DMS153 (cell line): ENCODE data around the gene TMEM207.
A peak's percentile ranks its signal among the peaks of the same experiment; 100 is the strongest.

Source experiments
- DNase-seq: peaks from one replicate; lab custom pipeline; 2025; lab: John Stamatoyannopoulos, UW

The TMEM207 gene

DNA sequence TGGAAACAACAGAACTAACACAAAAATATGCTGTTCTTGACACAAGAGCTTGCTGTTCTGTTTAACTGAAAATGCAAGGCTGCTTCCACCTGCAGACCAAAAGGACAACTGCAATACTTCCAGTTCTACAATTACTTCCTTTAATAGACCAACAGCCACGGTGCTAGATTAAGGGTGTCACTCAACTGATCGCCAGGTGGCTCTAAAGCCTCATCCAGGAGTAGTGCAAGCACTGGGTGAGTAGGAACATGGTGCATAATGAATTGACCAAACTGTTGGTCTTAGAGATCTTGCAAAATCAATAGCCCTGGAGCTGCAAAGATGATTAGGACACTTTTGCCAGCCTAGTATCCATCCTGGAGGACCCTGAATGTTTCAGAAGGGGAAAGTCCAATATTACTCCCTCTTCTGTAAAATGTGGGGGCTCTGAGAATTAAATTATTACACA lies 65.4 kb downstream of the TMEM207 start:
- DNase-seq, result peak; percentile 87

DNA sequence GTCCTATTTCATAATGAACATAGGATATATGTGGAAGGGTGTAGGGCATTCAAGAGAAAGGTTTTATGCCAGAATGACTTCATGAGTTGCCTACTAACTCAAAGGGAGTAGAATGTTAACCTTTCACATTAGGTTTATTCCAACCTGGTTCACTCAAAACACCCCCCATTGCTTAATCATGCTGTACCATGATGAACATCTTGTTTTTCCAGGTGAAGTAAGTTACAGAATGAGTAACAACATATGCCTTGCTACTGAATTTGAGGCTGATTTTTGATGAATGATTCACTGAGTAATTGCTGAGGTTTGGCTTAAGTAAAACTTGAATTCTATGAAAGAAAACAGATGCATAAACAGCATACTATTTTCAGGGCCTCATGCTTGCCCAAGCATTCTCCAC lies 67.6 kb downstream of the TMEM207 start:
- no peak for DNase-seq

DNA sequence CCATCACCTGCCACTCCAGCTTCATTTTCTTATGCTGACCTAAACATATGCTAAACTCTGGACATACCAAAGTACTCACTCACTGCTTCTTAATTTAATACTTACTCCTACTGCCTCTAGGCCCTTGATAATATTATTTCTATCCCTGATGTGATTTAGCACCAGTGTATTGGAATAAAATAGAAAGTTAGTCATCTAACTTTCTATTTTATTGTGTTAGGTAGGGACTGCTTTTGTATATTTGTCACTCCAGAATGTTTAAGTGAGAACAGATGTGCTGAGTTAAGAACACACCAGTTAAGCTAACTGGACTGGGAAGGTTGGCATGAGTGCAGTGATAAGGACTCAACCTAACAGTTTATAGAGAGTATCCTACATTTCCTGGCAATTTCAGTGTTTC lies 68.3 kb downstream of the TMEM207 start:
- no peak for DNase-seq

DNA sequence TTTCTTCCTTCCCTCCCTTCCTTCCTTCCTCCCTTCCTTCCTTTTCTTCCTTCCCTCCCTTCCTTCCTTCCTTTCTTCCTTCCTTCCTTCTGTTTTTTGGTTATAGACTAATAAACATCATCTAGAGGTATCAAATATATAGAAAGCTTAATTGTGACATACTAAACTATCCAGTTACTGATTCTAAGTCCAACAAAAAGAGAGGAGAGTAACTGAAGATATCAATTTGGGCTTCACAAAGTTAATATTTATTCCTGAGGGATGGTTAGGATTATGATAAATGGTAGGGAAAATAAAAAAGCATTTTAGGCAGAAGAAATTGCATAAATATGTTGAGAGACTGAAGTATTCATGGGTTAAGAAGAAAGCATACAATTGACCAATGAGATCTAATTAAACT lies 69.5 kb downstream of the TMEM207 start:
- DNase-seq, result no peak
